Heart left ventricle (tissue), 13 donors: ENCODE measurements around the gene DYSF.

Experiments
- CTCF ChIP-seq, 12 donors: fragments of 200-600 bp; sonication (generic) in 4 of 12; IDR thresholded peaks; one replicate each; pipeline versions ENCODE4 v1.5.0 to v1.8.0; 2018 to 2022; ENCODE audit warnings: antibody characterized with exemption in 12 of 12, mild to moderate bottlenecking in 5 of 12
- POLR2A ChIP-seq, 2 donors: fragments of 450-650 bp; IDR thresholded peaks; one replicate each; pipeline ENCODE4 v1.6.1; 2017; ENCODE audit warnings: antibody characterized with exemption in 2 of 2, mild to moderate bottlenecking in 2 of 2, moderate library complexity in 2 of 2
- donor health status: ischemic (EF 13 %, LVEDD 7.1; RV severe dilation, severe dysfunction).
- donor health status: DM: no; HTN: yes; CAD: no.
- donor health status: DM: no; HTN: no; CAD: no.
- donor health status: ischemic (EF 25% LVEDD 6.9; RV normal size, moderate dysfunction).
- donor health status: ischemic (EF 25% LVEDD 5.7; RV mildly dilated, moderate dysfunction).
- donor health status: ischemic (EF 35%, LVEDD 5.7; RV mildly dilated, moderate dysfunction).
- donor health status: nonischemic (EF 11% LVEDD 7.7; RV severe dilation, severe dysfunction).
- donor health status: DM: yes; HTN: yes; CAD: no.
- donor health status: PGD.
- donor health status: ischemic (EF 29% LVEDD 5.4; RV normal size, mild dysfunction).
- donor health status: nonischemic (EF 23%, LVEDD 6.1; RV moderate dilation, normal function).

- TF ChIP-seq CTCF (IDR thresholded peaks at IDR 0.05): no peak
- no peak for TF ChIP-seq POLR2A (IDR thresholded peaks at IDR 0.05)
Observed at GRCh38 chr2:71724793-71725192, 271.4 kb downstream of the DYSF start.
